GM23338 (cell line): ENCODE results near the gene PYM1.
"Not testable (repeated sequence)": the region's sequence is repeated elsewhere in the genome, so short reads cannot be mapped to it uniquely, and the experiment has no call there.

Source experiments
- CREB1 ChIP-seq: fragments of 250-450 bp; sonication (Bioruptor Pico); IDR thresholded peaks from 2 replicates; pipeline ENCODE4 v1.5.0; 2020; ENCODE audit warnings: low read depth, mild to moderate bottlenecking, moderate library complexity
- EZH2 ChIP-seq: fragments of 200-600 bp; sonication (generic); IDR thresholded peaks from one replicate; pipeline ENCODE4 v1.8.0; 2017; ENCODE audit warnings: antibody characterized with exemption, mild to moderate bottlenecking, low read depth; ENCODE audit not compliant: unreplicated experiment
- EZH2phosphoT487 ChIP-seq: fragments of 200-600 bp; sonication (generic); IDR thresholded peaks from one replicate; pipeline ENCODE4 v1.8.1; 2018; ENCODE audit warnings: antibody characterized with exemption; ENCODE audit not compliant: unreplicated experiment
- JUNB ChIP-seq: IDR thresholded peaks from one replicate; pipeline ENCODE4 v1.6.1; 2016; ENCODE audit warnings: antibody characterized with exemption; ENCODE audit not compliant: unreplicated experiment
- POLR2AphosphoS5 ChIP-seq: IDR thresholded peaks from 2 replicates; pipeline ENCODE4 v1.6.1; 2016; ENCODE audit warnings: antibody characterized with exemption, low read depth
- STAT1 ChIP-seq: IDR thresholded peaks from one replicate; pipeline ENCODE4 v1.6.1; 2016; ENCODE audit warnings: antibody characterized with exemption; ENCODE audit not compliant: unreplicated experiment
- ZNF331 ChIP-seq: fragments of 250-450 bp; sonication (Bioruptor Pico); IDR thresholded peaks from 2 replicates; pipeline ENCODE4 v1.5.0; 2020; ENCODE audit warnings: low read depth, mild to moderate bottlenecking, moderate library complexity
- TF ChIP-seq, protein P1 (sequence below), 2 experiments: fragments of 200-600 bp in 1 of 2; sonication (generic) in 1 of 2; conservative IDR thresholded peaks; 2 replicates each; pipeline versions ENCODE4 v1.5.1 to v1.6.1; 2016 to 2017; ENCODE audit warnings: antibody characterized with exemption in 2 of 2, low read depth in 2 of 2, mild to moderate bottlenecking in 2 of 2, moderate library complexity in 1 of 2
- TF ChIP-seq, protein P2 (sequence below): fragments of 250-450 bp; sonication (Bioruptor Pico); IDR thresholded peaks from 2 replicates; pipeline ENCODE4 v1.5.0; 2020; ENCODE audit warnings: mild to moderate bottlenecking, moderate library complexity
- TF ChIP-seq, protein P3 (sequence below): IDR thresholded peaks from 2 replicates; pipeline ENCODE4 v1.6.1; 2016; ENCODE audit warnings: antibody characterized with exemption
- TF ChIP-seq, protein P4 (sequence below): IDR thresholded peaks from one replicate; pipeline ENCODE4 v1.6.1; 2018; ENCODE audit warnings: antibody characterized with exemption; ENCODE audit not compliant: unreplicated experiment

DNA sequence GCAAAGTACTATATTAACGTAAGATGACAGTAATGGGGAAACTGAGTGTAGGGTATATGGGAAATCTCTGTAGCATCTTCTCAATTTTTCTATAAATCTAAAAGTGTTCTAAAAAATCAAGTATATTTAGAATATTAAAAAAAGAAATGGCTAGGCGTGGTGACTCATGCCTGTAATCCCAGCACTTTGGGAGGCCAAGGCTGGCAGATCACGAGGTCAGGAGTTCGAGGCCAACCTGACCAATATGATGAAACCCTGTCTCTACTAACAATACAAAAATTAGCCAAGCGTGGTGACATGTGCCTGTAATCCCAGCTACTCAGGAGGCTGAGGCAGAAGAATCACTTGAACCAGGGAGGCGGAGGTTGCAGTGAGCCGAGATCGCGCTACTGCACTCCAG, 4.0 kb downstream of the PYM1 start:
- TF ChIP-seq EZH2; EZH2phosphoT487; POLR2AphosphoS5; CREB1 (CRISPR knock-in tag); JUNB; STAT1; ZNF331: not testable (repeated sequence)
- TF ChIP-seq, protein P1, sequence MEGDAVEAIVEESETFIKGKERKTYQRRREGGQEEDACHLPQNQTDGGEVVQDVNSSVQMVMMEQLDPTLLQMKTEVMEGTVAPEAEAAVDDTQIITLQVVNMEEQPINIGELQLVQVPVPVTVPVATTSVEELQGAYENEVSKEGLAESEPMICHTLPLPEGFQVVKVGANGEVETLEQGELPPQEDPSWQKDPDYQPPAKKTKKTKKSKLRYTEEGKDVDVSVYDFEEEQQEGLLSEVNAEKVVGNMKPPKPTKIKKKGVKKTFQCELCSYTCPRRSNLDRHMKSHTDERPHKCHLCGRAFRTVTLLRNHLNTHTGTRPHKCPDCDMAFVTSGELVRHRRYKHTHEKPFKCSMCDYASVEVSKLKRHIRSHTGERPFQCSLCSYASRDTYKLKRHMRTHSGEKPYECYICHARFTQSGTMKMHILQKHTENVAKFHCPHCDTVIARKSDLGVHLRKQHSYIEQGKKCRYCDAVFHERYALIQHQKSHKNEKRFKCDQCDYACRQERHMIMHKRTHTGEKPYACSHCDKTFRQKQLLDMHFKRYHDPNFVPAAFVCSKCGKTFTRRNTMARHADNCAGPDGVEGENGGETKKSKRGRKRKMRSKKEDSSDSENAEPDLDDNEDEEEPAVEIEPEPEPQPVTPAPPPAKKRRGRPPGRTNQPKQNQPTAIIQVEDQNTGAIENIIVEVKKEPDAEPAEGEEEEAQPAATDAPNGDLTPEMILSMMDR (conservative IDR thresholded peaks at IDR 0.05; ENCODE audit: low read depth in 2 of 2): not testable (repeated sequence)
- TF ChIP-seq, protein P2, sequence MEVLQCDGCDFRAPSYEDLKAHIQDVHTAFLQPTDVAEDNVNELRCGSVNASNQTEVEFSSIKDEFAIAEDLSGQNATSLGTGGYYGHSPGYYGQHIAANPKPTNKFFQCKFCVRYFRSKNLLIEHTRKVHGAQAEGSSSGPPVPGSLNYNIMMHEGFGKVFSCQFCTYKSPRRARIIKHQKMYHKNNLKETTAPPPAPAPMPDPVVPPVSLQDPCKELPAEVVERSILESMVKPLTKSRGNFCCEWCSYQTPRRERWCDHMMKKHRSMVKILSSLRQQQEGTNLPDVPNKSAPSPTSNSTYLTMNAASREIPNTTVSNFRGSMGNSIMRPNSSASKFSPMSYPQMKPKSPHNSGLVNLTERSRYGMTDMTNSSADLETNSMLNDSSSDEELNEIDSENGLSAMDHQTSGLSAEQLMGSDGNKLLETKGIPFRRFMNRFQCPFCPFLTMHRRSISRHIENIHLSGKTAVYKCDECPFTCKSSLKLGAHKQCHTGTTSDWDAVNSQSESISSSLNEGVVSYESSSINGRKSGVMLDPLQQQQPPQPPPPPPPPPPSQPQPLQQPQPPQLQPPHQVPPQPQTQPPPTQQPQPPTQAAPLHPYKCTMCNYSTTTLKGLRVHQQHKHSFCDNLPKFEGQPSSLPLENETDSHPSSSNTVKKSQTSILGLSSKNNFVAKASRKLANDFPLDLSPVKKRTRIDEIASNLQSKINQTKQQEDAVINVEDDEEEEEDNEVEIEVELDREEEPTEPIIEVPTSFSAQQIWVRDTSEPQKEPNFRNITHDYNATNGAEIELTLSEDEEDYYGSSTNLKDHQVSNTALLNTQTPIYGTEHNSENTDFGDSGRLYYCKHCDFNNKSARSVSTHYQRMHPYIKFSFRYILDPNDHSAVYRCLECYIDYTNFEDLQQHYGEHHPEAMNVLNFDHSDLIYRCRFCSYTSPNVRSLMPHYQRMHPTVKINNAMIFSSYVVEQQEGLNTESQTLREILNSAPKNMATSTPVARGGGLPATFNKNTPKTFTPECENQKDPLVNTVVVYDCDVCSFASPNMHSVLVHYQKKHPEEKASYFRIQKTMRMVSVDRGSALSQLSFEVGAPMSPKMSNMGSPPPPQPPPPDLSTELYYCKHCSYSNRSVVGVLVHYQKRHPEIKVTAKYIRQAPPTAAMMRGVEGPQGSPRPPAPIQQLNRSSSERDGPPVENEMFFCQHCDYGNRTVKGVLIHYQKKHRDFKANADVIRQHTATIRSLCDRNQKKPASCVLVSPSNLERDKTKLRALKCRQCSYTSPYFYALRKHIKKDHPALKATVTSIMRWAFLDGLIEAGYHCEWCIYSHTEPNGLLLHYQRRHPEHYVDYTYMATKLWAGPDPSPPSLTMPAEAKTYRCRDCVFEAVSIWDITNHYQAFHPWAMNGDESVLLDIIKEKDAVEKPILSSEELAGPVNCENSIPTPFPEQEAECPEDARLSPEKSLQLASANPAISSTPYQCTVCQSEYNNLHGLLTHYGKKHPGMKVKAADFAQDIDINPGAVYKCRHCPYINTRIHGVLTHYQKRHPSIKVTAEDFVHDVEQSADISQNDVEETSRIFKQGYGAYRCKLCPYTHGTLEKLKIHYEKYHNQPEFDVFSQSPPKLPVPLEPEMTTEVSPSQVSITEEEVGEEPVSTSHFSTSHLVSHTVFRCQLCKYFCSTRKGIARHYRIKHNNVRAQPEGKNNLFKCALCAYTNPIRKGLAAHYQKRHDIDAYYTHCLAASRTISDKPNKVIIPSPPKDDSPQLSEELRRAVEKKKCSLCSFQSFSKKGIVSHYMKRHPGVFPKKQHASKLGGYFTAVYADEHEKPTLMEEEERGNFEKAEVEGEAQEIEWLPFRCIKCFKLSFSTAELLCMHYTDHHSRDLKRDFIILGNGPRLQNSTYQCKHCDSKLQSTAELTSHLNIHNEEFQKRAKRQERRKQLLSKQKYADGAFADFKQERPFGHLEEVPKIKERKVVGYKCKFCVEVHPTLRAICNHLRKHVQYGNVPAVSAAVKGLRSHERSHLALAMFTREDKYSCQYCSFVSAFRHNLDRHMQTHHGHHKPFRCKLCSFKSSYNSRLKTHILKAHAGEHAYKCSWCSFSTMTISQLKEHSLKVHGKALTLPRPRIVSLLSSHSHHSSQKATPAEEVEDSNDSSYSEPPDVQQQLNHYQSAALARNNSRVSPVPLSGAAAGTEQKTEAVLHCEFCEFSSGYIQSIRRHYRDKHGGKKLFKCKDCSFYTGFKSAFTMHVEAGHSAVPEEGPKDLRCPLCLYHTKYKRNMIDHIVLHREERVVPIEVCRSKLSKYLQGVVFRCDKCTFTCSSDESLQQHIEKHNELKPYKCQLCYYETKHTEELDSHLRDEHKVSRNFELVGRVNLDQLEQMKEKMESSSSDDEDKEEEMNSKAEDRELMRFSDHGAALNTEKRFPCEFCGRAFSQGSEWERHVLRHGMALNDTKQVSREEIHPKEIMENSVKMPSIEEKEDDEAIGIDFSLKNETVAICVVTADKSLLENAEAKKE (CRISPR knock-in tag): not testable (repeated sequence)
- TF ChIP-seq, protein P3, sequence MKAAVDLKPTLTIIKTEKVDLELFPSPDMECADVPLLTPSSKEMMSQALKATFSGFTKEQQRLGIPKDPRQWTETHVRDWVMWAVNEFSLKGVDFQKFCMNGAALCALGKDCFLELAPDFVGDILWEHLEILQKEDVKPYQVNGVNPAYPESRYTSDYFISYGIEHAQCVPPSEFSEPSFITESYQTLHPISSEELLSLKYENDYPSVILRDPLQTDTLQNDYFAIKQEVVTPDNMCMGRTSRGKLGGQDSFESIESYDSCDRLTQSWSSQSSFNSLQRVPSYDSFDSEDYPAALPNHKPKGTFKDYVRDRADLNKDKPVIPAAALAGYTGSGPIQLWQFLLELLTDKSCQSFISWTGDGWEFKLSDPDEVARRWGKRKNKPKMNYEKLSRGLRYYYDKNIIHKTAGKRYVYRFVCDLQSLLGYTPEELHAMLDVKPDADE: not testable (repeated sequence)
- TF ChIP-seq, protein P4, sequence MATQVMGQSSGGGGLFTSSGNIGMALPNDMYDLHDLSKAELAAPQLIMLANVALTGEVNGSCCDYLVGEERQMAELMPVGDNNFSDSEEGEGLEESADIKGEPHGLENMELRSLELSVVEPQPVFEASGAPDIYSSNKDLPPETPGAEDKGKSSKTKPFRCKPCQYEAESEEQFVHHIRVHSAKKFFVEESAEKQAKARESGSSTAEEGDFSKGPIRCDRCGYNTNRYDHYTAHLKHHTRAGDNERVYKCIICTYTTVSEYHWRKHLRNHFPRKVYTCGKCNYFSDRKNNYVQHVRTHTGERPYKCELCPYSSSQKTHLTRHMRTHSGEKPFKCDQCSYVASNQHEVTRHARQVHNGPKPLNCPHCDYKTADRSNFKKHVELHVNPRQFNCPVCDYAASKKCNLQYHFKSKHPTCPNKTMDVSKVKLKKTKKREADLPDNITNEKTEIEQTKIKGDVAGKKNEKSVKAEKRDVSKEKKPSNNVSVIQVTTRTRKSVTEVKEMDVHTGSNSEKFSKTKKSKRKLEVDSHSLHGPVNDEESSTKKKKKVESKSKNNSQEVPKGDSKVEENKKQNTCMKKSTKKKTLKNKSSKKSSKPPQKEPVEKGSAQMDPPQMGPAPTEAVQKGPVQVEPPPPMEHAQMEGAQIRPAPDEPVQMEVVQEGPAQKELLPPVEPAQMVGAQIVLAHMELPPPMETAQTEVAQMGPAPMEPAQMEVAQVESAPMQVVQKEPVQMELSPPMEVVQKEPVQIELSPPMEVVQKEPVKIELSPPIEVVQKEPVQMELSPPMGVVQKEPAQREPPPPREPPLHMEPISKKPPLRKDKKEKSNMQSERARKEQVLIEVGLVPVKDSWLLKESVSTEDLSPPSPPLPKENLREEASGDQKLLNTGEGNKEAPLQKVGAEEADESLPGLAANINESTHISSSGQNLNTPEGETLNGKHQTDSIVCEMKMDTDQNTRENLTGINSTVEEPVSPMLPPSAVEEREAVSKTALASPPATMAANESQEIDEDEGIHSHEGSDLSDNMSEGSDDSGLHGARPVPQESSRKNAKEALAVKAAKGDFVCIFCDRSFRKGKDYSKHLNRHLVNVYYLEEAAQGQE: not testable (repeated sequence)
